Prostate gland (tissue), 2 donors: Measurements from ENCODE around the gene F8A2.
"Not testable (repeated sequence)": the region's sequence is repeated elsewhere in the genome, so short reads cannot be mapped to it uniquely, and the experiment has no call there.

ENCODE experiments used
- POLR2A ChIP-seq: fragments of 450-650 bp; IDR thresholded peaks from one replicate; pipeline ENCODE4 v1.6.1; 2016; ENCODE audit warnings: antibody characterized with exemption, mild to moderate bottlenecking
- TF ChIP-seq, protein P1 (sequence below), 4 experiments: fragments of 200-600 bp in 2 of 4; fragments of 450-650 bp in 2 of 4; sonication (generic) in 2 of 4; IDR thresholded peaks; 1 replicate in 3 of 4; 2 replicates in 1 of 4; pipeline ENCODE4 v1.5.1; 2016 to 2019; ENCODE audit warnings: antibody characterized with exemption in 4 of 4, mild to moderate bottlenecking in 2 of 4, moderate library complexity in 2 of 4

DNA sequence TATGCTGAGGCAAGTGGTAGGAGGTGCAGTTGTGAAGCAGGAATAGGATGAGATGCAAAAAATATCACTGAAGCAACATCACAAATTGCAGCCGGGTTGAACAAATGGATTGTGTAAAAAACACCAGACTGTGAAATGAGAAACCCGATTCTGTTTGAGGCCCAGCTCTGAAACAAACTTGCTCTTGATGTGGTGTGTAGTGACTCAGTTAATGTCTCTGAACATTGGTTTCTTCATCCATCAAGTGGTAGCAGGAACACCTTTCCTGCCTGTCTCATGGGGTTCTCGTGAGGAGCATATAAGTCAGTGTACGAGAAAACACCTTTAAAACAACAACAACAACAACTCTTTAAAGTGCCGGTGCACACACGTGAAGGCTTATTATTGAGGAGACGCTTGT is 18.2 kb upstream of the F8A2 start:
- not testable (repeated sequence) for TF ChIP-seq POLR2A
- TF ChIP-seq, protein P1, sequence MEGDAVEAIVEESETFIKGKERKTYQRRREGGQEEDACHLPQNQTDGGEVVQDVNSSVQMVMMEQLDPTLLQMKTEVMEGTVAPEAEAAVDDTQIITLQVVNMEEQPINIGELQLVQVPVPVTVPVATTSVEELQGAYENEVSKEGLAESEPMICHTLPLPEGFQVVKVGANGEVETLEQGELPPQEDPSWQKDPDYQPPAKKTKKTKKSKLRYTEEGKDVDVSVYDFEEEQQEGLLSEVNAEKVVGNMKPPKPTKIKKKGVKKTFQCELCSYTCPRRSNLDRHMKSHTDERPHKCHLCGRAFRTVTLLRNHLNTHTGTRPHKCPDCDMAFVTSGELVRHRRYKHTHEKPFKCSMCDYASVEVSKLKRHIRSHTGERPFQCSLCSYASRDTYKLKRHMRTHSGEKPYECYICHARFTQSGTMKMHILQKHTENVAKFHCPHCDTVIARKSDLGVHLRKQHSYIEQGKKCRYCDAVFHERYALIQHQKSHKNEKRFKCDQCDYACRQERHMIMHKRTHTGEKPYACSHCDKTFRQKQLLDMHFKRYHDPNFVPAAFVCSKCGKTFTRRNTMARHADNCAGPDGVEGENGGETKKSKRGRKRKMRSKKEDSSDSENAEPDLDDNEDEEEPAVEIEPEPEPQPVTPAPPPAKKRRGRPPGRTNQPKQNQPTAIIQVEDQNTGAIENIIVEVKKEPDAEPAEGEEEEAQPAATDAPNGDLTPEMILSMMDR (IDR thresholded peaks at IDR 0.05): not testable (repeated sequence)
